ENCODE data around the gene SLC2A11.
"Not testable (repeated sequence)": the region's sequence is repeated elsewhere in the genome, so short reads cannot be mapped to it uniquely, and the experiment has no call there.

GRCh38 chr22:23920267-23920611 is 62.6 kb downstream of the SLC2A11 start:
- TF ChIP-seq CTCF (IDR thresholded peaks at IDR 0.05; ENCODE audit: poor library complexity, severe bottlenecking); MXI1 (conservative IDR thresholded peaks at IDR 0.05; ENCODE audit: poor library complexity, severe bottlenecking); EP300 (conservative IDR thresholded peaks at IDR 0.05; ENCODE audit: poor library complexity, severe bottlenecking); RAD21 (conservative IDR thresholded peaks at IDR 0.05): not testable (repeated sequence)
